HTERT RPE-1 (cell line): ENCODE measurements around the gene SPECC1.
"Not testable (repeated sequence)": the region's sequence is repeated elsewhere in the genome, so short reads cannot be mapped to it uniquely, and the experiment has no call there.

ENCODE experiments used
- in situ Hi-C: fragments of 300-500 bp; cut with MboI; formaldehyde crosslinking; loops from 4 replicates; pipeline ENCODE4 v1.14.3; 2020; ENCODE audit warnings: low sequenced_read_pairs

SPECC1 gene

GRCh38 chr17:20009302-20010098 lies at the start of gene SPECC1:
Gene SPECC1, plus strand, starts transcription at chr17:20009359. Its CDS starts 87,293 bp downstream, at chr17:20096652.
- in situ Hi-C loops = no loop called here

GRCh38 chr17:19962954-19963353 lies 46.2 kb upstream of the SPECC1 start:
- in situ Hi-C loops = not testable (repeated sequence)

GRCh38 chr17:19973156-19973555 lies 36.0 kb upstream of the SPECC1 start:
- in situ Hi-C loops = no loop called here

DNA sequence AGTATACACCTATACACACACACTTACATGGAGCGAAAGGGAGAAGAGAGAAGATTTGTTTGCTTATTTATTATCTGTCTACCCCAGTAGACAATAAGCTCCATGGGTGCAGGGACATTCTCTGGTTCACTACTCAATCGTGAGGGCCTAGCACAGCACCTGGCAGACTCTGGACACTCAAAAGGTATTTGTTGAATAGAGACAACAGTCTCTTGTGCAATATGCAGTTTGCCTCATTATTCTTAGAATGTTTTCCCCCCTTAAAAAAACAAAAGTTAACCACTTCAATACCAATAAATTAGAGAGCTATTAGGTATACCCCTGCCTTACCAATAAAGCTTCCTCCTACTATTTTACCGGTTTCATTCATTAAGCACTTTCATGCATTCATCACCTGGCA lies 33.6 kb upstream of the SPECC1 start:
- in situ Hi-C loops = loop anchor here (25.0 kb wide), 1 partner anchor 137 kb away; no protein-coding TSS in a partner anchor

GRCh38 chr17:19977293-19978208 lies 31.6 kb upstream of the SPECC1 start, which contains the start of gene AKAP10:
Gene AKAP10, minus strand, starts transcription at chr17:19977828. Its CDS starts 149 bp downstream, at chr17:19977679.
- in situ Hi-C loops = loop anchor here (25.0 kb wide), 1 partner anchor 135 kb away; no protein-coding TSS in a partner anchor

DNA sequence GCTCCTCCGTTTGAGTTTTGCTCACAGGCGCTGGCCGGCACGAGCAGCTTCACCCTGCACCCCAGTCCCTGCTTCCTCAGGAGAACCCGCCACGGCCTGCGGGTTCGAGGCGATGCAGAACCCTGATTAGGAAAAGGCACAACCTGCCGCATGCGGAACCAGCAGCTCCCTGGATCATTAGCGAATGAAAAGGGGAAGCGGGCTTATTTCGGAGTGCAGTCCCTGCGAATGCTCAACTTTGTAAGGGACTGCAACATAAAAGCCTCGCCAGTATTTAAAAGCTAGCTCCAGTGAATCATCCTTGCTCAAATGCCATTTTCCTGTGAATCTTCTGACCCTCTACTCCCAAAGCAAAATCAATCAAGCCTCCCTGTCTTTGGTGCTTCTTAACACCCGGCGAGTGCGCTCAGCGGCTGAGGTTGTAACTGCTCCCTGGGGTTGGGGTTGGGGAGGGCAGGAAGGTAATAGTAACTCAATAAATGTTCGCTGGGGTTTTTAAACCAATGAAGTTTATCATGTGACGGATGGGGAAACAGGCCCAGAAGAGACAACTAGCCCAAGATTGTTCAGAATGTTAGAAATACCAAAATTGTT lies 30.9 kb upstream of the SPECC1 start:
- in situ Hi-C loops = loop anchor here (25.0 kb wide), 1 partner anchor 134 kb away; no protein-coding TSS in a partner anchor

GRCh38 chr17:19978805-19979211 lies 30.4 kb upstream of the SPECC1 start:
- in situ Hi-C loops = loop anchor here (25.0 kb wide), 1 partner anchor 133 kb away; no protein-coding TSS in a partner anchor

DNA sequence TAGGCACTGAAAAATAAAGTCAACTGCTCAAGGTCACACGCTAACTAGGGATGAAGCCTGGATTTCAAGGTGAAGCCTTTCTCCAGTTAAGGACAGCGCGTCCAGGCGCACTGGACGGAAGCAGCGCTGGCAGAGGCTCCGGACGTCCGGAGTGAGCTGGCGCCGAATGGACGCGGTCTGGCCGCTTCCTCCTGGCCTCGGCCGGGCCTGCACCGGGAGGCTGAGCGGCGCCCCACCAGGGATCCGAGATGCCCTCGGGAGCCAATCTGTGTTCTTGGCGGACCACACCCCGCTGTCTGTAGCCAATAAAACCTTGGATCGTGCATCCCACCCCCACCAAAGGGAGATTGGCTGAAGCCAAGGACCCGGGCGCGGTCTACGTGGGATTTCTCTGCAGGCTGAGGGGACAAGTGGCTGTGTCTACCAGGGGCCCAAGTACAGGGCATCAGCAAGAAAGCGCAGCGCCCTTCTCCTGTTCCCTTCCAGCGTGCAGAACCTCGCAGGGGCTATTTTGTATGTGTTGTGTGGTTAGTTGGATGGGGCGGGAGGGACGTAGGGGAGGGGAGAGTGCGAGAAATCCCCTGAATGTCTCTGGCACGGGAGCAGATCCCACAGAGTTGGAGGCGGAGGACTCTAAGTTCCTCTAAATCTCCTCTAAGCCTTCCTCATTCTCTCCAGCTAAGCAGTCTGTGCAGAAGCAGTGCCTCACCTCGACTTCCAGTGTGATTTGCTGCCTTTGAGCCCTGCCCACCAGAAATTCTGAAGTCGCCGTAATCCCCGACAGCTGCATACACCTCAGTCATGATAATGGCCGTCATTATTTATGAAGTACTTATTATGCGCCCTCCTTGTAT lies 29.0 kb upstream of the SPECC1 start:
- in situ Hi-C loops = loop anchor here (25.0 kb wide), 1 partner anchor 132 kb away; no protein-coding TSS in a partner anchor

GRCh38 chr17:19986941-19987861 lies 22.0 kb upstream of the SPECC1 start:
- in situ Hi-C loops = loop anchor here (25.0 kb wide), 1 partner anchor 125 kb away; no protein-coding TSS in a partner anchor

DNA sequence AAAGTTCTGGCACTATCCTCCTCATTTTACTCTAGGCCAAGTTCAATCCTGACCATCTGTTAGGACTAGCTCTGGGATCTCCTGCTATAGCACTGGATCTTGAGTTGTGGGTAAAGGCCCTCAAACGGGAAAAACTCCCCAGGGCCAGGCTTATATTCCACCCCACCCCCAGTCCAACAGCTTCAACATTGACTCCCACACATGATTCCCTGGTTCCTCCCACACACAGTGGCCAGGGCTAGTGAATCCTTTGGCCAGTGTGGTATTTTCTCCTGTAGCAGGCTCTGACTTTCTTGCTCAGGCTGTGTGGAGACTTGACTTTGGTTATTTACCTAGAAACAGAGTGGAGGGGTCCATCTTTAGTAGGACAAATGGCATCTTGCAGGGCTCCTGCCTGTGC lies 21.3 kb upstream of the SPECC1 start:
- in situ Hi-C loops = loop anchor here (25.0 kb wide), 1 partner anchor 124 kb away; no protein-coding TSS in a partner anchor

DNA sequence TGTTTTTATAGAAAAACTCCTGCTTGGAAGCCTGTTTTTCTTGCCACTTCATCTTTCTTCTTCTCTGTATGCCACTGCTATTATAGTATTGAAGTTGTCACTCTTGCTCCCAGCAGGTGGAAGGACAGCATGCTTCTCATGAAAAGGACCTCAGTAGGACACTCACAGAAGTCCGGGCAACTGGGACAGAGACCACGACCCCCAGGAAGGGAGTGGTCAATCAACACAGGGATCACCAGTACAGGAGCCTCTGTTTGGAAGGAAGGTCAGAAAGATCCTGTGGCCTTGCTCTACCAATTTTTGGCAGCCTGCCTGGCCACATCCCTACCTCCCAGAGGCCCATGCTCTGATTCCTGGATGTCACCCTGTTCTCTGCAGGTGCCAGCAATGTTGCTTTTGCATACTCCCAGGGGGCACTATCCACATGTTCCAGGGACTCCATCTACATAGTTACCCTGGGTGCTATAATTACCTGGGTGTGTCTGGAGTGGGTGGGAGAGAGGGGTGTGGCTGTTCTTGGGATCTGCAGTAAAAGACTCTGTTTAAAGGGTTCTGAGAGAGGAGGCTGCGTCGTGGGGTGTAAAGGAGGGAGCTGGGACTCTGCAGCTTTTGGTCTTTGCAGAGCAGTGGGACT lies 17.8 kb upstream of the SPECC1 start:
- in situ Hi-C loops = loop anchor here (25.0 kb wide), 1 partner anchor 121 kb away; no protein-coding TSS in a partner anchor

DNA sequence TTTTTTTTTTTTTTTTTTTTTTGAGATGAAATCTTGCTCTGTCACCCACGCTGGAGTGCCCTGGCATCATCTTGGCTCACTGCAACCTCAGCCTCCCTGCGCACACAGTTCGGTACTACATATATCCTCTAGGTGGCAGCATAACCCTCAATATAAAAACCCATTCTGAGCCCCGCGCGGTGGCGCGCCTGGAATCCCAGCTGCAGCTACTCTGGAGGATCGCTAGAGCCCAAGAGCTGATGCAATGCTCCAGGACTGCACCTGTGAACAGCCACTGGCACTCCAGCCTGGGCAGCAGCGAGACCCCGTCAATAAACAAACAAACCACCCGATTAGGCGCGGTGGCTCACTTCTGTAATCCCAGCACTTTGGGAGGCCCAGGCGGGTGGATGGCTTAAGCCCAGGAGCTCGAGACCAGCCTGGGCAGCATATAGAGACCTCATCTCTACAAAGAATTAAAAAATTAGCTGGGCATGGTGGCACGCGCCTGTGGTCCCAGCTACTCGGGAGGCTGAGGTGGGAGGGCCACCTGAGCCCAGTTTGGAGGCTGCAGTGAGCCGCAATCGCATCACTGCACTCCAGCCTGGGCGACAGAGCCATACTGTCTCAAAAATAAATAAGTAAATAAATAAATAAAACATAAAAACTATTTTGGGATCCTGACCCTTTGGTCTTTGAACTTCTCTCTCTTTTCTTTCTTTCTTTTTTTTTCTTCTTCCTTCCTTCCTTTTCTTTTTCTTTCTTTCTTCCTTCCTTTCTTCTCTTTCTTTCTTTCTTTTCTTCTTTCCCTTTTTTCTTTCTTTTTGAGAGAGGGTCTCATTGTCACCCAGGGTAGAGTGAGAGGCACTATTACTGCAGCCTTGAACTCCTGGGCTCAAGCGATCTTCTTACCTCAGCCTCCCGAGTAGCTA lies 16.1 kb upstream of the SPECC1 start:
- in situ Hi-C loops = loop anchor here (25.0 kb wide), 1 partner anchor 119 kb away; no protein-coding TSS in a partner anchor

DNA sequence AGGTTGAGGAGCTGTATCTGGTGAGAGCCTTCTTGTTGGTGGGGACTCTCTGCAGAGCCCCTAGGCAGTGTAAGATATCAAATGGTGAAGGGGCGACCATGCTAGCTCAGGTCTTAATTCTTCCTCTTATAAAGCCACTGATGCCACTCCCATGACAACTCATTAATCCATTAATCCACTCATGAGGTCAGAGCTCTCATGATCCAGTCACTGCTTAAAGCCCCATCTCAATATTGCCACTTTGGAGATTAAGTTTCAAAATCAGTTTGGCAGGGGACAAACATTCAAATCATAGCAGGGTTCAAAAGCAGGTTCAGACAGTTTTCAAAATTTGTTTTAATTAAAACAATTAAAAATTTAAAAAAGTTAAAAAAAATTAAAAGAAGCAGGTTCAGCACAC lies 13.1 kb upstream of the SPECC1 start:
- in situ Hi-C loops = loop anchor here (25.0 kb wide), 1 partner anchor 116 kb away; no protein-coding TSS in a partner anchor

DNA sequence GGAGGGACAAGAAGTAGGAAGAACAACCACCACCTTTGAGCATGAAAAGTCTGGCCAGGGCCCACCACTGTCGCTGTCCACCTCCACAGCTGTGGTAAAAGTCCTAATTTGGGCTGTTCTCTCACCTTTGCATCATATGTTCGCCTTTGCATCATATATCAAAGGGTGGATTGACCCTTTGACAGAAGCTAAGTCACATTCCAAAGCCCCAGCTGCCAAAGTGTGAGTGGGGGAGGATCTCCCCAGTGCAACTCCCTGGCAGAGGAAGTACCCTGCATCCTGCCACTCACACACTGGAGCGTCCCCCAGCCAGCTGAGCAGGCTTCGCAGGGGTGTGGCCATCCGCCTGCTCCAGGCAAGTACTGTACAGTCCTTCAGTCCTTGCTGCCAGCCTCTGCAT lies 12.7 kb upstream of the SPECC1 start:
- in situ Hi-C loops = loop anchor here (25.0 kb wide), 1 partner anchor 116 kb away; no protein-coding TSS in a partner anchor

DNA sequence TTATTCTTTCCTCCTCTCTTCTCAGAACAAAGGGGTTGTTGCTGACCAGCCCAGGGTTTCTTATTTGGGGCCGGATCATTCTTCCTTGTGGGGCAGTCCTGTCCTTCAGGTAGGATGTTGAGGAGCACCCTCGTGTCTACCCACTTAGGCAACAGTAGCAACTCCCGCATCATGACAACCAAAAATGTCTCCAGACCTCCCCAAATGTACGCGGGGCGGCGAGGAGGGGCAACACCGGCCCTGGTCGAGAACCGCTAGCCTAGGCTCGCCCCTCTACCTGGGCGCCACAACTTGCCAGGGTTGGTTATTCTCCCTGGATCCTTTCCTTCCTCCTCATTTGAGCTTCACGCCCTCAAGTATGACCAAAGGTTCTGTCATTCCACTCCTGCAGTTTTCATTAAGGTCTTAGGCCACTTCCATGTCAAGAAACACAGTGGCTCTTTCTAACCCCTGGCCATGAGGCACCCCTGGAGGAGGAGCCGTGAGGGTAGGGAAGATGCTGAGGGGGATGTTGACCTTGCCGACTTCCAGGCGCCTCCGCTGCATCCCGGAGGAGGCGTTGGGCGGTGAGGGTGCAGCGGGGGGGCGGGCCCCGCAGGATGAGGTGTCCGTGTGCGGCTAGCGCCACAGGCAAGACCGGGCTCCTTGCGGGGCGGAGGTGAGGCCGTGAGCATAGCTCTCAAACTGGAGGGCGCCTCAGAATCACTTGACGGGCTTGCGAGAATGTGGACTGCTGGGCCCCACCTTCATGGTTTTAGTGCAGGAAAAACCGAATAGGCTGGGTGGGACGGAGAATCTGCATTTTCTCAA lies 712 bp upstream of the SPECC1 start:
- in situ Hi-C loops = no loop called here

GRCh38 chr17:20009052-20009301 lies 182 bp upstream of the SPECC1 start:
- in situ Hi-C loops = no loop called here
